ENCODE results near the gene SBNO2.
A peak's percentile ranks its signal among the peaks of the same experiment; 100 is the strongest.
"Not testable (repeated sequence)": the region's sequence is repeated elsewhere in the genome, so short reads cannot be mapped to it uniquely, and the experiment has no call there.

Gene SBNO2

DNA sequence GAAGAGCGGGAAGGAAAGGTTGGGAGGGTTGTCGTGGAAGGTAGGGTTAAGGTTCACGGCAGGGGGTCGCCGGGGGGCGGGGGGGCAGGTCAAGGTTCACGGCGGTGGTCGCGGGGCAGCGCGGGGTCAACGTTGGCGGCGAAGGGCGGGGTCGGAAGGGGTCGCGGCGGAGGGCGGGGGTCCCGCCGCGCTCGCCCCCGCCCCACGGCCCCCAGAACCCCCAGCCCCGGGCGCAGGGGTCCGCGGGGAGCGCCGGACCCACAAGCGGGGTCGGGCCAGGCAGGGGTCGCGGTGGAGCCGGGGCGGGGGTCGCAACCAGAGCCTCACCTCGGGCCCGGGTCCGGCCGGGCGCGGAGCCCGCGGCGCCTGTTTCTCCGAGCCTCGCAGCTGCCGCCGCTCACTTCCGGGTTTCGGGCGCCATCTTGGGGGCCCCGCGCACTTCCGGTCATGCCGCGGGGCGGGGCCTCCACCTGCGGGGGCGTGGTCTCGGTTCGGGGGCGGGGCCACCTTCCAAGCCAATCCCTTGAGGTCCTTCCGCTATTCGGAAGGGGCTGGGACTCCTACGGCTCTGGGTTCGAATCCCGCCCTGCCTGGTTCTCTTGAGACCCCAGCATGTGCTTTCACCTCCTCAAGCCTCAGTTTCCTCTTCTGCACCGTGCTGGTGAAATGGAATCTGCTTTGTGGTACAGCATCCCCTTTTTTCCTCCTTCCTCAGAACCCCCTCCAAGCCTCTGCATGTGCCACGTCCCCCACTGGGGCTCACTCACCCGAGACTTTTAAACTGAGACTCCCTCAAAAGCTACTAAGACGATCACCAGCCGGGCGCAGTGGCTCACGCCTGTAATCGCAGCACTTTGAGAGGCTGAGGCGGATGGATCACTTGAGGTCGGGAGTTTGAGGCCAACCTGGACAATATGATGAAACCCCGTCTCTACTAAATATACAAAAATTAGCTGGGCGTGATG is at the start of gene SBNO2:
Gene SBNO2 (minus strand): TSS at position 424 of the 965 bp plus-strand sequence. CDS start 19,992 bp downstream, outside the sequence.
- DNase-seq = peak in 50 of 51 donors; percentile 12 to 87 (median 68)

GRCh38 chr19:1223018-1223855 is 49.2 kb upstream of the SBNO2 start:
- DNase-seq = no peak

GRCh38 chr19:1222394-1222793 is 48.3 kb upstream of the SBNO2 start:
- no peak for DNase-seq

DNA sequence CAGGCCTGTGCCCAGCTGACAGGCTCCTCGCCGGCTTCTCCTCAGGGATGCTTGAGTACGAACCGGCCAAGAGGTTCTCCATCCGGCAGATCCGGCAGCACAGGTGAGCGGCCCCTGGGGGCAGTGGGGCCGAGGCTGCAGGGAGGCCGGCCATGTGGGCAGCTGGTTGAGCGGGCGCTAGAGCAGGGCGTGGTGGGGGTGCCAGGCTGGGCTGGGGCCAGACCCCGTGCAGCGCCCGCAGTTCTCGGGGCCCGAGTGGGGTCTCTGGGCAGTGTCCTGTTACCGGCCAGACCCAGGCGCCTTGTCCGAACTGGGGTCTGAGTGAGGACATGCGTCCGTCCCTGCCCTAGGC is 47.8 kb upstream of the SBNO2 start:
- no peak for DNase-seq

- DNase-seq = peak in 43 of 51 donors; percentile 11 to 82 (median 54)
Observed at GRCh38 chr19:1220976-1221903, 47.2 kb upstream of the SBNO2 start.

DNA sequence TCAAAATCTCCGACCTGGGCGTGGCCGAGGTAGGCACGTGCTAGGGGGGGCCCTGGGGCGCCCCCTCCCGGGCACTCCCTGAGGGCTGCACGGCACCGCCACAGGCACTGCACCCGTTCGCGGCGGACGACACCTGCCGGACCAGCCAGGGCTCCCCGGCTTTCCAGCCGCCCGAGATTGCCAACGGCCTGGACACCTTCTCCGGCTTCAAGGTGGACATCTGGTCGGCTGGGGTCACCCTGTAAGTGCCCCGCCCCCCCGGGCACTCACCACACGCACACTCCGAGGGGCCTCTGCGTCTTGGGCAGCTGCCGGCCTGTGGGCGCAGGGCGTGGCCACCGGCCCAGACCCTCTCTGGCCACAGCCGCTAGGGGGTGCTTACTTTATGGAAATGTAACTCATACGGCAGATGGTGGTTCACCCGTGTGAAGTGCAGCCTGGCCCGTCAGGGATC is 46.4 kb upstream of the SBNO2 start:
- no peak for DNase-seq

- DNase-seq = no peak
Observed at GRCh38 chr19:1219786-1220476, 45.9 kb upstream of the SBNO2 start.

DNA sequence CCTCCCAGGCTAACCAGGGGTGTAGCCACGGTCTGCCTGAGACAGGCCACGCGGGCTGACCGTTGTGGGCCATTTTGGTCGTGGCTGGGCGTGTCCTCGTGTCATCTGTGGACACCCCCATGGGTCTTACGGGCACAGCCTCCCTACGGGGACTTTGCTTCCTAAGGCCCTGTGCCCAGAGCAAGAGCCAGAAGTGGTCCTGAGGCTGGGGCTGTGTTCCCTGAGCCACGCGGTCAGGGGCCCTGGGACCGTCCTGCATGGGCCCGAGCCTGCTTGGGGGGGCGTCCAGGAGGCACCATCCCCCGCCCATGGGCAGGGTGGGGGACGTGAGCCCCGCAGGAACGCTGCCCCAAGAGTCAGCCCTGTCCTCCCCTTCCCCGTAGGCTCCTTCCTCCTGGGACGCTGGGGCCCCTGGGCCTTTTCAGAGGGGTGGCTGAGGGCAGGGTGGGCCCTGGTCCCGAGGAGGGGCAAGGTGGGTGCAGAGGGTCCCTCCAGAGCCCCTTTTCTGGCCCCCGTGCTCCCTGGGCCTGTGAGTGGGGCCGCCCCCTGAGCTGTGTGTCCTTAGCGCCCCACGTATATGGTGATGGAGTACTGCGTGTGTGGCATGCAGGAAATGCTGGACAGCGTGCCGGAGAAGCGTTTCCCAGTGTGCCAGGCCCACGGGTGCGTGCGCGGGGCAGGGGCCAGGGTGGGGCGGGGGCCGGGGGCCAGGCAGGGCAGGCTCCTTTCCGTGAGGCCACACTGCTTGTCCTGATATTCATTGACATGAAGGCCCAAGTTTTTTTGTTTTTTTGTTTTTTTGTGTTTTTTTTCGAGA is 44.9 kb upstream of the SBNO2 start:
- no peak for DNase-seq

GRCh38 chr19:1217366-1217765 is 43.3 kb upstream of the SBNO2 start:
- no peak for DNase-seq

- DNase-seq = no peak
Observed at GRCh38 chr19:1216756-1217155, 42.7 kb upstream of the SBNO2 start.

DNA sequence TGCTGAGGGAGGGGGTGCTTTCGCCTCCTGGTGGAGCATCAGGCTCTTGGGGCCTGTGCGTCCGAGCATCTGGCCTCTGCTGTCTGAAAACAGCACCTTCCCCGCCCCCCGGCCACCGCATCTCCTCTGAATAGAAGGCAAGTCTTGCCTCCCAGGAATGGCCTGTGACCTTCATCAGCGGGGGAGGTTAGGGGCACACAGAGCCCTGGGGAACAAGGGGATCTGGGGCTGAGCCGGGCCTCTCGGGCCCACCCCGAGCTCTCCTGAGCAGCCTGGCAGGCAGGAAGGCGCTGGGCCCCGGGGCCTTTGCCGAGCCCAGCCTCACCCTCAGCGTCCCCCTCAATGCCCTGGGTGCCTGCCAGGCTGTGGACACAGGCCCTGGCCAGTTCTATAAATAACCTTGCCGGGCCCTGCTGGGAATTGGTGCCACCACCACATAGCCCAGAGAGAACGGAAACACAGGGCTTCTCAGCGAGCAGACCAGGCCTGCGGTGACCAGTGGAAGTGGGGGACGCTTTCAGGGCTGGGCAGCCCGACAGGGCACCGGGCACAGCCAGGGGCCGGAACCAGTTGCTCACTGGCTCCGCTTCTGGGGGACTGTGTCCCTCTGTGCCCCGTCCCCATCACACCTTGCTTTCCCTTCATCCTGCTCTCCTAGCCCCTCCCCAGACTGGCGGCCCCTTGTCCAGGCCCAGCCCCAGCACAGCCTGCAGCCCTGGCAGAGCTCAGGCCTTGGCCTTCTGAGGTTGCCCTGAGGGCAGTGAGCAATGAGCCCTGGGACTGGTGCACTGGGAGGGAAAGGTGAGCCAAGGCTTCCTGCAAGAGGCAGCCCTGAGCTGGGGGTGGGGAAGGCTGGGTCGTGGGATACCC is 41.0 kb upstream of the SBNO2 start:
- DNase-seq = peak in 44 of 51 donors; percentile 16 to 80 (median 65)

DNA sequence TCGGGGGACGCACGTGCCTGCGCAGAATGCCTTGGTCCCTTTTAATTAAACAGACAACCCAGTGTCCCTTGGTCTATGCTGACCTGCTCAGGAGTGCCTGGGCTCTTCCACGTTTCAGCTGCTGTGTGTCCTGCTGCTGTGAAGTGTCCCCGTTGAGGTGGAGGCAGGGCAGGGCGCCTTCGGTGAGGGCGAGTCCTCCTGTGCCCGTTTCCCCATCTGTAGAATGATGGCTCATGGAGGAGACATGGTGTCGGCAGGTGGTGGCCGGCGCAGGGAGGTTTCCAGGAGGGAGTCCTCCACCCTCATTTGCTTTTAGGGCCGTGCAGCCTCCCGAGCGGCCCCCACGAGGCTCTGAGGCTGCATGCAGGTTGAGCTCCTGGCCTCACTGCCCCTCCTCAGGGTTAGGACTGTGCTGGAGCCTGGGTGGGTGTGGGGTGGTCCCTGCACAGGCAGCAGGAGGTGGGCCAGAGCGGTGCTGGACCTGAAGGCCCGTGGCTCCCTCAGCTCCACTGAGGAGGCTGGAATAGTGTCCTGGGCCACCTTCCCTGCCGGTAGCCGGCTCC is 40.3 kb upstream of the SBNO2 start:
- DNase-seq = no peak

GRCh38 chr19:1213391-1214286 is 39.6 kb upstream of the SBNO2 start:
- DNase-seq = peak in 32 of 51 donors; percentile 14 to 69 (median 48)

- peak in 4 of 51 donors; percentile 14 to 23 (median 19) for DNase-seq
Observed at GRCh38 chr19:1211494-1212234, 37.6 kb upstream of the SBNO2 start.

DNA sequence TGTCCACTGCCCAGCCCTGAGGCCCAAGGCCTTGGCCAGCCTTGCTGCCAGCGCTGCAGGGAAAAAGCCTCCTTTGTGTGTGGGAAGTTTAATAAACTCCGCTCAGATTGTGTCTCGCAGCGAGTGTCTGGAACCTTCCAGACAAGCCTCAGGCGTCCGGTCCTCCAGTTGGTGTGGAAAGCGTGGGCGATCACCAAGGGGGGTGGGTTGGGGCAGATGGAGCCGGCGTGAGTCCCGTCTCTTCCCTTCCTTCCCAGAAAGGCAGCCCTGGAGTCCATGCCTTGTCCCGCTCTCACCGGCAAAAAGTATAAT is 36.1 kb upstream of the SBNO2 start:
- DNase-seq = peak in 38 of 51 donors; percentile 25 to 81 (median 49)

- DNase-seq = not testable (repeated sequence)
Observed at GRCh38 chr19:1208830-1209229, 34.8 kb upstream of the SBNO2 start.

All from hypothalamus (tissue), 51 donors.